ENCODE measurements around the gene NR2C2.

The NR2C2 gene

GRCh38 chr3:15032650-15033049 lies 85.3 kb downstream of the NR2C2 start:
- DNase-seq: no peak

- DNase-seq: no peak
Measured at GRCh38 chr3:15033103-15033502, 85.7 kb downstream of the NR2C2 start.

- no peak for DNase-seq
Measured at GRCh38 chr3:15038306-15038705, 90.9 kb downstream of the NR2C2 start.

GRCh38 chr3:15040844-15041243 lies 93.5 kb downstream of the NR2C2 start:
- DNase-seq: no peak

GRCh38 chr3:15041950-15042349 lies 94.6 kb downstream of the NR2C2 start:
- no peak for DNase-seq

- DNase-seq: no peak
Measured at GRCh38 chr3:15042936-15043335, 95.6 kb downstream of the NR2C2 start.

- DNase-seq: no peak
Measured at GRCh38 chr3:15043408-15044171, 96.2 kb downstream of the NR2C2 start.

GRCh38 chr3:15044326-15044725 lies 96.9 kb downstream of the NR2C2 start:
- no peak for DNase-seq

GRCh38 chr3:15045667-15046066 lies 98.3 kb downstream of the NR2C2 start:
- no peak for DNase-seq

GRCh38 chr3:15049584-15049983 lies 102.2 kb downstream of the NR2C2 start:
- DNase-seq: no peak

- no peak for DNase-seq
Measured at GRCh38 chr3:15050405-15051092, 103.2 kb downstream of the NR2C2 start.

GRCh38 chr3:15051531-15051930 lies 104.1 kb downstream of the NR2C2 start:
- DNase-seq: no peak

- no peak for DNase-seq
Measured at GRCh38 chr3:15052335-15053242, 105.2 kb downstream of the NR2C2 start.

- no peak for DNase-seq
Measured at GRCh38 chr3:15053541-15053940, 106.2 kb downstream of the NR2C2 start.

- DNase-seq: peak; percentile 55
Measured at GRCh38 chr3:15055019-15055557, 107.7 kb downstream of the NR2C2 start.

- DNase-seq: no peak
Measured at GRCh38 chr3:15056676-15057404, 109.5 kb downstream of the NR2C2 start.

GRCh38 chr3:15060029-15060428 lies 112.6 kb downstream of the NR2C2 start:
- DNase-seq: no peak

GRCh38 chr3:15063238-15063637 lies 115.9 kb downstream of the NR2C2 start:
- DNase-seq: no peak

GRCh38 chr3:15063656-15064286 lies 116.4 kb downstream of the NR2C2 start:
- no peak for DNase-seq

- no peak for DNase-seq
Measured at GRCh38 chr3:15064299-15064834, 117.0 kb downstream of the NR2C2 start.

- DNase-seq: peak; percentile 87
Measured at GRCh38 chr3:15064835-15065549, 117.6 kb downstream of the NR2C2 start, which contains the start of gene MRPS25. TSS of gene MRPS25 (minus strand) at chr3:15065315. CDS start at chr3:15065194, 121 bp downstream.
